Loucy (cell line): ENCODE measurements around the gene MUC5B.

Experiments used
- EZH2phosphoT487 ChIP-seq: fragments of 200-600 bp; IDR thresholded peaks from 2 replicates; pipeline ENCODE4 v1.6.1; 2018; ENCODE audit warnings: antibody characterized with exemption, mild to moderate bottlenecking, moderate library complexity, borderline replicate concordance
- TF ChIP-seq, protein P1 (sequence below): fragments of 200-600 bp; sonication (generic); conservative IDR thresholded peaks from 2 replicates; pipeline ENCODE4 v1.5.1; 2014; ENCODE audit warnings: mild to moderate bottlenecking, antibody characterized with exemption, low read length

DNA sequence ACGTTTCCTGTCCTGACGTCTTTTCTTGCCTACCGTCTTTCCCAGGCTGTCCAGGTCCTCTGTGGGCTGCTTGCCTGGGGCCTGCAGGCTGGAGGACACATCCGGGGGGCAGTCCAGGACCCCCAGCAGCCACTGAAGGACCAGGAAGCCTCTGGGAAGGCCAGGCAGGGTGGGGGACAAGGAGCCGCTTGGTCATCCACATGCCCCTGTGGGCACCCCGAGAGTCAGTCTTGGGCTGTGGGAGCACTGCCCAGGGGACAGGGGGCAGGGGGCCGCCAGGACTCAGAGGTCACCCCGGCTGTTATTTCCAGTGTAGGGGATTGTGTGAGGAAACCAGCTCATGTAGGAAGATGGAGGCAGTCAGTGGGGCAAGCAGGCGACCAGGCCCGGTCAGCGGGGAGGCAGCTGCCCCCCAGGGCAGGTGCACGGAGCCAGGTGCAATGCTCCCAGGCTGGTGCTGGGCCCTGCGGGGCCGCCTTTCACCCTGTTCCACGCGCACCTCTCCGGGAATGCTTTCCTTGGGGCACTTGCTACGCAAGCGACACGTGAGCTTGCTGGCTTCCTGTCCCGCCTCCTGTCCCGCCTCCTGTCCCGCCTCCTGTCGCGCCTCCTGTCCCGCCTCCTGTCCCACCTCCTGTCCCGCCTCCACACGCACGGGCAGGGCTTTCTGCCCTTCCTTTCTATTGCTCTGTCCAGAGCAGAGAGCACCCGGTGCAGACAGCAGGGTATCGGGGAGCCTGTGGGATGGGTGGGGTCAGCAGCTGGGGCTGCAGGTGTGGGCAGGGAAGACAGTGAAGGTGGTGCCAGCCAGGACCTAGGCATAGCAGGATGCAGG, 39.5 kb downstream of the MUC5B start:
- TF ChIP-seq, protein P1, sequence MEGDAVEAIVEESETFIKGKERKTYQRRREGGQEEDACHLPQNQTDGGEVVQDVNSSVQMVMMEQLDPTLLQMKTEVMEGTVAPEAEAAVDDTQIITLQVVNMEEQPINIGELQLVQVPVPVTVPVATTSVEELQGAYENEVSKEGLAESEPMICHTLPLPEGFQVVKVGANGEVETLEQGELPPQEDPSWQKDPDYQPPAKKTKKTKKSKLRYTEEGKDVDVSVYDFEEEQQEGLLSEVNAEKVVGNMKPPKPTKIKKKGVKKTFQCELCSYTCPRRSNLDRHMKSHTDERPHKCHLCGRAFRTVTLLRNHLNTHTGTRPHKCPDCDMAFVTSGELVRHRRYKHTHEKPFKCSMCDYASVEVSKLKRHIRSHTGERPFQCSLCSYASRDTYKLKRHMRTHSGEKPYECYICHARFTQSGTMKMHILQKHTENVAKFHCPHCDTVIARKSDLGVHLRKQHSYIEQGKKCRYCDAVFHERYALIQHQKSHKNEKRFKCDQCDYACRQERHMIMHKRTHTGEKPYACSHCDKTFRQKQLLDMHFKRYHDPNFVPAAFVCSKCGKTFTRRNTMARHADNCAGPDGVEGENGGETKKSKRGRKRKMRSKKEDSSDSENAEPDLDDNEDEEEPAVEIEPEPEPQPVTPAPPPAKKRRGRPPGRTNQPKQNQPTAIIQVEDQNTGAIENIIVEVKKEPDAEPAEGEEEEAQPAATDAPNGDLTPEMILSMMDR: no peak
- no peak for TF ChIP-seq EZH2phosphoT487
